HG03060 (cell line): ENCODE measurements around the gene PRDM2.

Experiments
- ATAC-seq: cut with Tn5 transposase; IDR thresholded peaks from one replicate; pipeline ENCODE4 v1.9.1; 2021; ENCODE audit warnings: low read depth, moderate number of reproducible peaks; ENCODE audit not compliant: unreplicated experiment

Gene PRDM2

DNA sequence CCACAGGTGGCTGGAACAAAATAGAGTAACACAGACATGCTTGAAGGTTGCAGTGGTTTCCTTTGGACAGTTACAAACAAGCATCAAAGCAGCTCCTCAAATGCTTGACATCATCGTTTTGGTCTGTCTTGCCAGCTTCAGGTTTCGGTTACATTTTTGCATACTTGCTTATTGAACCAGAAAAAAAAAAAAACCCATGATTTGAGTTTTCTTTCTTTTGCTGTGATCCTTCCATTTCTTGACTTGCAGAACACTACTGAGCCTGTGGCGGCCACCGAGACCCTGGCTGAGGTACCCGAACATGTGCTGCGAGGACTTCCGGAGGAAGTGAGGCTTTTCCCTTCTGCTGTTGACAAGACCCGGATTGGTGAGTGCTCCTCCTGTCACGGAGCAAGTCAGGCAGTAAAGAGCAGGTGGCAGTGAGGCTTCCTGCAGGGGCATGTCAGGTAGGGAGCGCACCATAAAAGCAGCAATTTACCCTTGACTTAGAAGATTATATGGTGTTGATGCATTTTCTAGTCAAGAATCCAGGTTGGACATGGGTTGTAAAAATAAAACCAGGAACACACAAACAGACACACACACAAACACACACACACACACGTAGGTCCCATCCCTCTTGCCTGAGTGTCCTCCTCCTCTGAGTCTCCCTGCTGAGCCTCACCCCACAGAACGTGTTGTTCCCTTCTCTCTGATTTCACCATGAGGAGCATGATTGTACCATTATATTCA is 30.9 kb downstream of the PRDM2 start:
- peak; percentile 87 for ATAC-seq

DNA sequence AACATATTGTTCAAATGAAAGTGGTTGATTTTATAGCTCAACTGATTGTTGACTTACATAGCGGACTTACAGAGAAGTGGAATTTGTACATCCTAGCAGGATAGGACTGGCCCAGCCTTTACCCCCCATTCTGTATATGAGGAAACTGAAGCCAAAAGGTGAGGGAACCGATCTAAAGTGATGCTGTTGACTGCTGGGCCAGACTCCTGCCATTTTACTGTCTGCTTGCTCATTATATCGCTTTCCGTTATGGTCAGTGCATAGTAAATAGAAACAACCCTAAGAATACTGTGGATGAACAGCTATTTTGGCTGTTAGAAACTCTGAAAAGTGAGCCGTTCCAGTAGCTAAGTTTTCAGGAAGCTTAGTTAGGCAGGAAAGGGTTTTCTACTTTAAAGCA is 31.9 kb downstream of the PRDM2 start:
- ATAC-seq: no peak

DNA sequence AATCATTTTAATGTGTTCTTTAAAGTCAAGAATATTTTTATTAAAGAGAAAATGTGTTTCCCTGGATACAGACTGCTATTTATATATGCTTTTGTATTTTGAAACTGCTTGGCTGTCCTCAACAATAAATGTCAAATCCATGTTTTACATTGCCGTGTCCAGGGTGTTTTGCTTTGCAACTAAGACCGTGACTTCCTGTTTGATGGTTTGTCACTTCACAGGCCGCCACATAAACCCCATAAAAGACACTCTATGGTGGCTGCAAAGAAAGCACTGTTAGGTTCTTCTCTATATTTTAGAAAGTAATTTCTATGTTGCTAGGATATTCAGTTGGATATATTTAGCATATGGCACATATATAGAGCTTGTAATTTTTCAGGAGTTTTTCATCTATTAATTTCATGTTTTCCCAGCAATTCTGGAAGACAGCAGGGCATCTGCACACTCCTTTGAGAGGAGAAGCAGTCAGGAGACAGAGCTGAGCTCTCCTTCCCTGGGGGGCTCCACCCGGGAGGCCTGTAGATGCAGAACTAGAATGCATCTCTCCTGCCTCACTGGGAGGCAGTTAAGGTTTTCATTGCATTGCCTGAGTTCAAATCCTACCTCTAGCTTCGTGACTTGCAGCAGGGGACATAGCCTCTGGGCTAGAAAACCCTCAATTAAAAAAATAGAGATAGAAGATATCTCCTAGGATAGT is 33.1 kb downstream of the PRDM2 start:
- ATAC-seq: no peak

DNA sequence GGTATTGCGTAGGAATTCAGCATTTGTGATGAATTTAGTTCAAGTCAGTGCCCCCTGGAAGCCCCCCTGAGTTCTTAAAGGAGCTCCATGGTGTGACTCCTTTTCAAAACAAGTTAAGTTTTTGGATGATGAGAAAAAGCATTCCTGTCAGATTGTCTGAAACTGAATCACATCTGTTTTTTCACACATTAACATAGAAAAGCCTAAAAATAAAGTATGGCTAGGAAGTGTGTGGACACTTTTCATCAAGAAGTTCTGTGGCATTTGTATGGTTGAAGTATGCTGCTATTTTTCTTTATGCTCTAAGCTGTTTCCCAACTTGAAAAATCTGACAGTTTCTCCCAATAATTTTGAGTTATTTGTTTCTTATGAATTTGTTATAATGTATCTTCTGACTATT is 33.7 kb downstream of the PRDM2 start:
- no peak for ATAC-seq

DNA sequence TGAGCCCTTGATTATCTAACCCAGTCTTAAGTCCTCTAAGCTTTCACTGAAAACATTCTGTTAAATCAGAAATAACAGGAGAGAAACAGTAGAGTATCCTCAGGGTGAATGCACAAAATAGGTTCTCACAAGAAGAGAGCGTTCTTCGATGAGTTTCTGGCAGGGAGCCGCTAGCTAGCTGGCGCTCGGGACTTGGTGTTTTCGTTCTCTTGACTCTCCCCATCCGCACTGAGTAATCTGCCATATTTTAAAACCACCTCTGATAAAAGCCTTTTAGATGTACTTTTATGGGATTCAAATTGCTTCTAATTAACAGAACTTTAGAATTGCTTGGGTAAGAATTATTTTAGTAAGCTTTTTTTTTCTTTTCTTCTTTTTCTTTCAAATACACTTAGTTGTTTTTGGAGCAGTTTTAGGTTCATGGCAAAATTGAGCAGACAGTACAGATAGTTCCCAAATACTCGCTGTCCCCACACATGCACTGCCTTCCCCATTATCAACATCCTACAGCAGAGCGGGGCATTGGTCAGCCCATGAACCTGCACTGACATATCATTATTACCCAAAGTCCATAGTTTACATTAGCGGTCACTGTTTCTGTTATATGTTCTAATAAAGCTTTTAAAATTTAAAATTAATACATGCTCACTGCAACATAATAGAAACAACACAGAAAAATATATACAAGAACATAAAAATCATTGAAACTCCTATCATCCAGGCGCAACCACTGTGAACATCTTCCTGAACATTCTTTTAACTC is 35.4 kb downstream of the PRDM2 start:
- no peak for ATAC-seq

DNA sequence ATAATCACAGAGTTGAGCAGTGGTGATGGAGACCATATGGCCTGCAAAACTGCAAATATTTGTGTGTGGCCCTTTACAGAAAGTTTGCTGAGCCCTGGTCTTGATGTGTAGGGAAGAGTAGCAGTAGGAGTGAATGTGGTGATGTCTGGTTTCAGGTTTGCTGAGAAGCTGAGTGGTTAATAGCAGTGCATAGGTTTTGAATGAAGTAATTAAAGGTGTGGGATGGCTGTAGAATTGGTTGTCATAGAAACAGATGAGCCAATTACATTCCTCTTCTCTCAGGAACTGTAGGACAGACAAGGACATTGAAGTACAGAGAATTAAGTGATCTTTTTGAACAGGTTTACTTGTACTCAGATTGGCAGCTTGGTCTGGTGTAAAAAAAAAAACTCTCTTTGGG is 37.4 kb downstream of the PRDM2 start:
- ATAC-seq: no peak

DNA sequence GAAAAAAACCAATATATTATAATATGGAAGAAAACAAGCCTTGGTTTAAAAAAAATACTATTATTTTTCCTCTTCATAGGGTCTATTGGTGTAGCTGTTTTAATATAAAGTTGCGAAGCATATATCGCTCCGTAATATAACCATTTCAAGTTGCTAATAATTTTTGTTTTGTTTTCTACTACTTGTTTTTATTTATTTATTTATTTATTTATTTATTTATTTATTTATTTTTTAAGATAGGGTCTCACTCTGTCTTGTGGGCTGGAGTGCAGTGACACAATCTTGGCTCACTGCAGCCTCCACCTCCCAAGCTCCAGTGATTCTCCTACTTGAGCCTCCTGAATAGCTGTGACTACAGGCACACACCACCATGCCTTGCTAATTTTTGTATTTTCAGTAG is 46.4 kb downstream of the PRDM2 start:
- no peak for ATAC-seq

DNA sequence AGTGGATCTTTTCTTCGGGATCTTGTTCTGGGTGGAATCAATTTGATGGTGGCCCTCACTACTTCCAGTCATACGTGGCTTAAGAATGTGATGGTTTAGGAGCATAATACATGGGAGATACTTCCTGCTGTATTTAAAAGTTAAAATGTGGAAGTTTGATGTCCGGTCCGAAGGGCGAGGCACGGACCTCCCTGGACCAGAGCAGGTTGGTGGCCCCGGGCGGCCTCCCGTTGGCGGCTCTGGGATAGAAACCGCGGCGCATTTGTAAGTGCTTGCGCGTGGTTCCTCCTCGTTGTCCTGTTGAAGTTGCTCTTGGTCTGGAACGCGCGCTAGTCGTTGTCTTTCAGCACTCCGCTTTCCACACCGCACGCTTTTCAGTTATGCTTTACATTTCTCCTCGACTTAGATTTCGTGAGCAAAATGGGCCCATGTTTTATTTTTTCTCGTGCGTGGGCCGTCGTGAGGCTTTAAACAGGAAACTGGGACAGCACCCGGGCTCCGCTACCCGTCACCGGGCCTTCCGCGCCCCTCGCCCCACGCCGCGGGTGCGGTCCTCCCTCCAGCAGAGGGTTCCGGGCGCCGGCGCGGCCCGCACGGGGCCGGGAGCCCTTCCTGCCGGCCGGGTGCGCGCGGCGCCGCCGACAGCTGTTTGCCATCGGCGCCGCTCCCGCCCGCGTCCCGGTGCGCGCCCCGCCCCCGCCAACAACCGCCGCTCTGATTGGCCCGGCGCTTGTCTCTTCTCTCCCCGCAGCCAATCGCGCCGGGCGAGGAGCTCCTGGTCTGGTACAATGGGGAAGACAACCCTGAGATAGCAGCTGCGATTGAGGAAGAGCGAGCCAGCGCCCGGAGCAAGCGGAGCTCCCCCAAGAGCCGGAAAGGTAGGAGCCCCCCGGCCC is 48.9 kb downstream of the PRDM2 start:
- ATAC-seq: peak; percentile 45

DNA sequence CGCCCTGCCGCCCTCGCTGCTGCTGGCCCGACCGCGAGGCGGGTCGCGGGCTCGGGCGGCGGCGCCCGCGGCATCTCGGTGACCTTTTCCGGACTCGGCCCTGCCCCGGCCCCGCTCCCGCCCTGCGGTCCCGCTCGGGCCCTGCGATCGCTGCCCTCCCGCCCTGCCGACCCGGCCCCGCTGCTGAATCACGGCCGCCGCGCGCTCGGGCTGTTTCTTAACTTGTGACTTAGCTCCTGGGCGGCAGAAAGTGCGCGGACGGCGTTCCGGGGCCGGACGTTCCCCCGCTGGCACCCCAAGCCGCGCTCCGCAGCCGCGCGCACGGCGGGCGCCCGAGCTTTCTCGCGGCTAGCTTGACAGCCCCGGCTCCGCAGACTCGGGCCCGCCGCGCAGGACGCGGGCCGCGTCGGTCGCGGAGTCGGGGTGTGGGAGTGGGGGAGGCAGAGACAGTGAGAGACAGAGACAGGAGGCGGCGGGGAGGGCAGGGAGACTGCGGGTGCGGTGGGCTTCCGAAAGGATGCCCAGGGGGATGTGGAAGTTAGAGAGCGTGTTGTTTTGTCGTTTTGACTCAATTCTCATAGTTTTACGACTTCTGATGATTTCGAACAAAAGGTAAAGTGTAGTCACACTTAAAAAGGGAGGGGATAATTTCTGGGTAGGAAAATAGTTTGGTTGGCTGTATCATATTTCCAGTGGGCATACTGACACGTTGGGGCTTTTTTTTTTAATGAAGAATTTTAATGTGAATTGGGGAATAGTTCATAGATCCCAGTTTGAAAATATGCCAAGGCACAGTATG is 49.8 kb downstream of the PRDM2 start:
- no peak for ATAC-seq

DNA sequence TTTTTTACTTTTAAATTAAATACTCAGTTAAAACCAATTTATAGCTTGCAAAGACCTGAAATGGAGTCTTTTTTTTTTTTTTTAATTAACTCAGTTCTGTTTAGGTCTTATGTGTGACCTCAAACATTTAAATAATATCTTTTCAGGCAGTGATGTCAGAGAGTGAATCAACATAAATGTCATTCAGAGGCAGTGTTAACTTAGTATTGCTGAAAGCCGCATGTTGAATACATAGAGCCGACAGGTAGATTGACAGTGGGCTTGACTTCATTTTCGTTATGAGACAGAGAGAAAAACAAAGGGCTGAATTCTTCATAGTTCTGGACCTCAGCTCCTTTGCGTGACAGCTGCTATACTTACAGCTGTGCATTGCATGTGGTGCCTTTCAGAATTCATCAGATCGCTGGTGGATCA is 51.5 kb downstream of the PRDM2 start:
- peak; percentile 41 for ATAC-seq

DNA sequence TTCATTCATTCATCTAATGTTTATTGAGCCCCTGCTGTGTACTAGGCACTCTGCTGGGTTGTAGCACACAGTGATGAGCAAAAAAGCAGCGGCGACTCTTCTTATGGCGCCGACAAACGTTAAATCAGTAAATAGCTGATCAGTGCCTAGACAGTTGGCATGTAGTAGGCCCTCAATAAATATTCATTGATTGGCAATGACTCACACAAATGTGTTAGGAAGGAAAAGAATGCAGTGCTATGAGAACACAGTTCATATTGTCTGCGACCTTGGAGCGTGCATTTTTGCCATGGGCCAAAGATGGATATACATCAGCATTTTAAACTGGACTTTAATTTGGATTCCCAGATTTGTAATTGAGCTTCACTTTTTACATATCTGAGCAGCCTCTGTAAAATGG is 52.0 kb downstream of the PRDM2 start:
- ATAC-seq: no peak

DNA sequence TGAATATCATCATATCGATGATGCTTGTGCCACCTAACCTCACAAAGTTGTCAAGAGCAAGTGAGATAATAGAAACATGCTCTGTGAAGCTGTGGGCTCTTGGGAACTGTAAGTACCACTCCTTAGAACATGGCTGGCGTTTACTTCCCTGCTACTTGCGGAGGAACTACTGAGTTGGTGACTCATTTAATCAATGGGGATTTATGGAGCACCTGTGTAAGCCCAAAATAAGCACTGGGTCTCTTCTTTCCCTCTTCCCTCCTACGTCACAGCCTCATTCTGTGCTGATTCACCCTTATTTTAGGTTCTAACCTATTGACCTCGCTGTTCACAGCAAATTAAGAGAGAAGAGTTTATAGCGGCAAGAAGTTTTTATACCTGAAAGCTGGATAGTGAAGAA is 52.9 kb downstream of the PRDM2 start:
- ATAC-seq: no peak

DNA sequence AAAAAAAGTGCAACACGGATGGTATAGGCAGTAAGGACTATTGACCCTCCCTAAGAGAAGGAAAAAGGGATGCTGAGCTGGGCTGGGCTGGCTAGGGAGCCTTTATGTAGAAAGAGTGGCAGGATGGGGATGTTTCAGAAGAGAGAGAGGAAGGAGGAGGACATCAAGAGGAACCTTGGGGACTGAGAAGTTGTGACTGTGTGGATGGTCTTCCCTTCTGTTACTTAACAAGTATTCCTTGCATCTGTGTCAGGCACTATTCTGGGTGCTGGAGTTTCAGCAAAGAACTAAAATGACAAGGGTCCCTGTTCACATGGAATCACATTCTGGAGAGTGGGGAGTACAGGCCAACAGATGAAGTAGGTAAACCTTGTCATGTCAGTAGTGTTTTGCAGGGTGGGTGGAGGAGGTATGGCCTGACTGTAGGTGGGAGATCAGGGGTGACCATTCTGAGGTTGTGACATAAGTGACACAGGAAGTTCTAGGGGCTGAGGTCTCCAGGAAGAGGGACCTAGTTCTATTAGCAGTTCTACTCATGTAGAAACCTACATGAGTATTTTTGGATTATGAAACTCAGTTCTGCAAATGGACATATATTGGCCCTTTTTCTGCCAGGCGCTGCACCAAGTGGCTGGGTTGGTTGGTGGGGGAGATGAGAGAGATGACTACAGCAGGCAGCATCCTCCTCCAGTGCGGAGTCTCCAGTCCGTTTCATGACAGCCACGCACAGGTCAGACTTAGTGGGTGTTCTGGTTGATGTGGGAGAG is 53.8 kb downstream of the PRDM2 start:
- peak; percentile 30 for ATAC-seq

DNA sequence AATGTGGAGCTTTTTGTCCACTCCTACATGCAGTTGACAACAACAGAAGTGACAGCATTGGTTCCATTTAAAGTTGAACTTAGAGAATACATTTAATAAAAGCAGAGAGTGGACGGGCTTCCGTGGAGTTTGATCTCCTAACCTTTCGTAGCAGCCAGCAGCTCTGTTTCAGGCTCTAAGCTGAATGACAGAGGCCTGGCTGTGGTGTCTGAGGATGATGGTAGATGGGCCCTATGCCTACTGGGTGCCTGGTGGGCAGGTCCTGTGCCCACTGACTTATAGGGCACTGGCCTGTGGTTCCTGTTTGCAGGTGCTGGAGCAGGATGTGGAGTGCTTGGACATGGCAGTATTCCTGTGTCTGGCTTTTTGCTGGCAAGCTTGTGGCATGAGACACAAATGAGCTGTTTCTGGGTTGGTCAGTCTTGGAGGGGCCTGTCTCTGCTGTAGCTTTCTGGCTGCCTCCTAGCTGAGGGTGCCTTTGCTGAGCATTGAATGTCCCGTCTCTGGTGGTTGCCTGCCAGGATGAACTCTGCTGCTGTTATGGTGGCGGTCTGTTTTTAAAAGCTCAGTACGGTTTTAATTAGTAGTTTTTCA is 54.6 kb downstream of the PRDM2 start:
- no peak for ATAC-seq

DNA sequence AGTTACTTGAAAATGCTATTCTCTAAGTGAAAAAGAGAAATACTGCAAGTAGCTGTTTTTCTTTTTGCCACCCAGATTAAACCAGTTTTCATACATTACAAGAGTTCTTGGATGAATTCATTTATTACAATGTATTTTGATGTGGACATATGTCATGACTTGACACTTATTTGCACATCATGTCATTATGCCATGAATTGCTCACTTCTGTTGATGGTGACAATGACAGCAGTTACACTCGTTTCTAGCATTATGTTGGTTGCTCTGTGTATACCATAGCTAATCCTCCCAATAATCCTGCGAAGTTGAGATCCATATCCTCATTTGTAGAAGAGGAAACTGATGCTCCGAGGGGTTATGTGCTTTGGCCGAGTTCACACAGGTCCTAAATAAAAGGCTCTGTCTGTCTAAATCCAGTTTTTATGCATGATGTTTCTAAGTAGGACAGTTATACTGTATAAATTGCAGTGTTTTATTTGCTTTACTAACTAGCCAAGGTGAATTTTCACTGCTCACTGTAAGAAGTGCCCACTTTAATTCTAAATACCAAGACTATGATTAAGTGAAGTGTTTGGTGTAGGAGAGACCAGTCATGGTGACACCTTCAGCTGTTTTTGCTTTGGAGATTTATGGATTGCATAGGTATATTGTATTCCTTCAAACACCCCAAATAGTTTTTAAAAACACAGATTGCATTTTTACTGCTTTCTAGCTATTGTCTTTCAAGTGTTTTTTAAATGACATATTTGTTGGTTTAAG is 56.7 kb downstream of the PRDM2 start:
- no peak for ATAC-seq

DNA sequence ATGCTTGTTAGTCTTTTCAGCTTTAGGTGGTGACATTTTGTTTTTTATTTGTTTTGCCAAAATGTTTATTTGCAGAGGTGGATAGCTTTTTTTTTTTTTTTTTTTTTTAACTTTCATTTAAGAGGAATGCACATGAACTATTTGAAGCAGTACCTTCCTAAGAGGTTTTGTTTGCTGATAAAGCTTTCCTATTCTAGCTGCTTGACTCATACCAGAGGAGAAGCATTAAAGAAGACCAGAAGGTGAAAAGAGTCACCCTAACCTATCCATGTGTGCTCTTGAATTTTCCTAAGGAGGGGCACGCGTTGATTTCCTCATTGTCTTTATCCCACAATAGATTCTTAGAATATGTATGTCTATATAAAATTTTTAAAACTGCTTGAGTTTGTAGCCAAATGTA is 57.7 kb downstream of the PRDM2 start:
- ATAC-seq: no peak

DNA sequence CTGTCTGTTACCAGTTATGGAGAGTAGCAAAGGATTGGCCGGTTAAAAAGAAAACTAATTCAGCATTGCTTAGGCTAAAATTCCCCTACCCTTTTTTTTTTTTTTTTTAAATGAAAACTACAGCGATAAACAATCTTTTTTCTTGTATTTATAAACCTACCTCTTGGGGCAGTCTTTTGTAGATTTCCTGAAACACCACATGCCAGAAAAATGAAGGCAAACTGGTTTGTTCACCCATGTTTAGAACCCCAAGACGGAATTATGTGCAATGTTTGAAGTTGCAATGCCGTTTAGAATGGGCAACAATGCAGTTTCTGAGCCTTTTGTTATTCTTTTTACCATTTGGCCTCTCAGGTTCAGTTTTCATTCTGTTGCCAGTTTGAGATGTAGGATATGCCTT is 59.1 kb downstream of the PRDM2 start:
- no peak for ATAC-seq

DNA sequence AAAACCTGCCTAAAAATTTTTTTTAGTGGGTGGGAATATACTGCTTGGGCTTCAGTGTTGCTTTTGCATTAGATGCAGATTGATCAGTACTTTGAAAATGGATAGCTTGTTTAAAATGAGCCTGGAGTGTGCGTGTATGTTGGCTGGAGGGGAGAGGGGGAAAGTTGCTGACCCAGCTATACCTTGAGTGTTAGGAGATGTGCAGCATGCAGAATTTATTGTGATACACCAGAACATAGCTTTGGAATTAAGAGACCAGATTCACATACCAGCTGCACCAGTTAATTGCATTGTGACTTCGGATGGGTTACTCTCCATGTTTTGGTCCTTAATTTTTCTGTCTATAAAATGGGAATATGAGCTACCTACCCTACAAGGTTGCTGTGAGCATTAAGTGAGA is 60.4 kb downstream of the PRDM2 start:
- no peak for ATAC-seq
